Aorta (tissue), 5 donors: ENCODE results near the gene SLC5A12. TPM values are rescaled to one million over a fixed set of nuclear protein-coding genes. Genes with fewer than 3 reads are reported as not detected.

ENCODE experiments used
- ATAC-seq: fragments of 200-7000 bp; cut with Tn5 transposase; one replicate; pipeline ENCODE4 v1.9.1; 2022; ENCODE audit warnings: moderate library complexity; ENCODE audit not compliant: low FRiP score
- DNase-seq, 2 donors: peaks; one replicate each; pipeline ENCODE4 v3.0.0-alpha.2; 2020
- H3K27ac ChIP-seq, 2 donors: one replicate each; pipeline ENCODE4 v1.5.1; 2013; ENCODE audit warnings: low read length in 2 of 2, mild to moderate bottlenecking in 2 of 2, moderate library complexity in 2 of 2, control low read depth in 1 of 2, inconsistent platforms in 1 of 2, low read depth in 1 of 2
- H3K27me3 ChIP-seq, 2 donors: one replicate each; pipeline ENCODE4 v1.6.1; 2013; ENCODE audit warnings: control low read depth in 1 of 2, low read length in 1 of 2, mild to moderate bottlenecking in 1 of 2, moderate library complexity in 1 of 2; ENCODE audit not compliant: insufficient read depth in 2 of 2, control insufficient read depth in 1 of 2
- H3K36me3 ChIP-seq, 2 donors: one replicate each; pipeline ENCODE4 v1.6.1; 2013; ENCODE audit warnings: control low read depth in 1 of 2, low read length in 1 of 2, mild to moderate bottlenecking in 1 of 2; ENCODE audit not compliant: insufficient read depth in 2 of 2, control insufficient read depth in 1 of 2
- H3K4me1 ChIP-seq, 2 donors: one replicate each; pipeline ENCODE4 v1.6.1; 2013; ENCODE audit warnings: low read length in 2 of 2, control low read depth in 1 of 2, mild to moderate bottlenecking in 1 of 2, moderate library complexity in 1 of 2; ENCODE audit not compliant: insufficient read depth in 2 of 2, control insufficient read depth in 1 of 2
- H3K4me3 ChIP-seq, 2 donors: one replicate each; pipeline ENCODE4 v1.5.1; 2013; ENCODE audit warnings: low read length in 2 of 2, control low read depth in 1 of 2, mild to moderate bottlenecking in 1 of 2
- H3K9me3 ChIP-seq: one replicate; pipeline ENCODE4 v1.6.1; 2013; ENCODE audit warnings: mild to moderate bottlenecking, low read length; ENCODE audit not compliant: control insufficient read depth
- WGBS, 2 donors: extraction: QIAGEN DNeasy Blood & Tissue Kit; methylation state at CpG; one replicate each; pipeline ENCODE4 v1.1.7; 2013; 5-methylcytosine and 5-hydroxymethylcytosine counted together
- intact Hi-C, 2 donors: fragments of 100-400 bp; cut with DNase I; formaldehyde crosslinking; loops; one replicate each; pipeline versions ENCODE4 v1.14.2 to v1.15.0; 2022
- long read RNA-seq, 2 donors: library from polyadenylated mRNA; unstranded; transcript quantifications; one replicate each; pipeline ENCODE4 v2.0.0, GENCODE V29; 2020 to 2021
- polyA plus RNA-seq, 2 donors: library from polyadenylated mRNA; stranded (reverse); fragments of 200-250 nt; gene quantifications; one replicate each; pipeline ENCODE4 v1.2.3, GENCODE V29; 2013
- total RNA-seq, 2 donors: library from RNA; stranded (reverse); fragmentation: NEBNext Ultra II Directional; extraction: Animal tissue kit (Norgen Biotek cat#: 25700); gene quantifications; one replicate each; pipeline ENCODE4 v1.2.1, GENCODE V29; 2021
- donor health status: healthy with polysubstance abuse.
- donor health status: Bipolar disorder and iron deficiency.
- donor health status: DM: no; HTN: no; CAD: no.
- donor health status: DM: no; HTN: no; CAD: no.
- donor health status: DM: yes; HTN: yes; CAD: no.

The SLC5A12 gene
- total RNA-seq: not detected
- polyA plus RNA-seq: 1 to 10 TPM in 1 of 2 donors, not detected in 1; 1.1 TPM
- long read RNA-seq, donor 1: 0 reads
- long read RNA-seq, donor 2: 0 reads

GRCh38 chr11:26721948-26722475 lies at the start of gene SLC5A12:
Gene SLC5A12, minus strand, starts transcription at chr11:26722060. Its CDS starts 346 bp downstream, at chr11:26721714.
- no peak for ATAC-seq
- Histone ChIP-seq H3K27me3 (no peaks in the 10 kb centered on the region), H3K4me1 (peaks cover 0 to 2% of the 10 kb centered on the region in 2 donors), H3K36me3 (no peaks in the 10 kb centered on the region), H3K9me3 (no peaks in the 10 kb centered on the region), H3K4me3 (no peak within 1 kb of the TSS), H3K27ac (no peak within 1 kb of the TSS)
- 57 to 70% methylated on average over 3 of the region's 3 CpGs for WGBS, 2 donors
- intact Hi-C loops: no loop called here
- DNase-seq: no peak

- H3K36me3 ChIP-seq: no peaks in the 10 kb centered on the region
- intact Hi-C loops: no loop called here
- ATAC-seq (no peak), DNase-seq (no peak)
- no peaks in the 10 kb centered on the region for H3K27me3 ChIP-seq
- no peak overlapping the region for H3K4me3 ChIP-seq
- H3K27ac ChIP-seq: no peak overlapping the region
- no peaks in the 10 kb centered on the region for H3K4me1 ChIP-seq
- H3K9me3 ChIP-seq: peaks cover 3% of the 10 kb centered on the region
These were observed 47.2 kb upstream of the SLC5A12 start for GRCh38 chr11:26769027-26769426.

GRCh38 chr11:26767060-26767459 lies 45.2 kb upstream of the SLC5A12 start:
- ATAC-seq (no peak), DNase-seq (no peak)
- 94 to 96% methylated on average over 2 of the region's 2 CpGs for WGBS, 2 donors
- intact Hi-C loops: no loop called here
- H3K36me3 ChIP-seq: no peaks in the 10 kb centered on the region
- no peak overlapping the region for H3K4me3 ChIP-seq
- H3K4me1 ChIP-seq: no peaks in the 10 kb centered on the region
- H3K9me3 ChIP-seq: peaks cover 3% of the 10 kb centered on the region
- no peak overlapping the region for H3K27ac ChIP-seq
- no peaks in the 10 kb centered on the region for H3K27me3 ChIP-seq

GRCh38 chr11:26765323-26765722 lies 43.5 kb upstream of the SLC5A12 start:
- WGBS, 2 donors: 87 to 94% methylated on average over 3 of the region's 3 CpGs
- no peak overlapping the region for H3K27ac ChIP-seq
- intact Hi-C loops: no loop called here
- H3K27me3 ChIP-seq: no peaks in the 10 kb centered on the region
- H3K4me1 ChIP-seq: peaks cover 0 to 4% of the 10 kb centered on the region in 2 donors
- no peaks in the 10 kb centered on the region for H3K36me3 ChIP-seq
- no peak for DNase-seq
- peaks cover 3% of the 10 kb centered on the region for H3K9me3 ChIP-seq
- no peak for ATAC-seq
- H3K4me3 ChIP-seq: no peak overlapping the region

GRCh38 chr11:26764825-26765224 lies 43.0 kb upstream of the SLC5A12 start:
- 96% methylated on average over 3 of the region's 3 CpGs for WGBS, 2 donors
- Histone ChIP-seq H3K4me1 (peaks cover 0 to 4% of the 10 kb centered on the region in 2 donors), H3K27me3 (no peaks in the 10 kb centered on the region), H3K9me3 (peaks cover 3% of the 10 kb centered on the region), H3K27ac (no peak overlapping the region), H3K4me3 (no peak overlapping the region), H3K36me3 (no peaks in the 10 kb centered on the region)
- DNase-seq (no peak), ATAC-seq (no peak)
- intact Hi-C loops: loop anchor here in 1 of 2 donors (5.0 kb wide), 1 partner anchor 77 kb away; no protein-coding TSS in a partner anchor

- Histone ChIP-seq H3K4me1 (peaks cover 0 to 4% of the 10 kb centered on the region in 2 donors), H3K4me3 (no peak overlapping the region), H3K9me3 (peaks cover 3% of the 10 kb centered on the region), H3K27ac (no peak overlapping the region), H3K27me3 (no peaks in the 10 kb centered on the region), H3K36me3 (no peaks in the 10 kb centered on the region)
- WGBS, 2 donors: 93 to 96% methylated on average over 5 of the region's 5 CpGs
- intact Hi-C loops: loop anchor here in 1 of 2 donors (5.0 kb wide), 1 partner anchor 78 kb away; no protein-coding TSS in a partner anchor
- DNase-seq: no peak
- ATAC-seq: no peak
These were observed 42.5 kb upstream of the SLC5A12 start for GRCh38 chr11:26764315-26764714.

- intact Hi-C loops: loop anchor here in 1 of 2 donors (5.0 kb wide), 1 partner anchor 80 kb away; no protein-coding TSS in a partner anchor
- no peak for ATAC-seq
- WGBS, 2 donors: 19 to 20% methylated on average over 5 of the region's 5 CpGs
- Histone ChIP-seq H3K9me3 (no peaks in the 10 kb centered on the region), H3K4me3 (no peak overlapping the region), H3K36me3 (no peaks in the 10 kb centered on the region), H3K4me1 (peaks cover 0 to 7% of the 10 kb centered on the region in 2 donors), H3K27me3 (no peaks in the 10 kb centered on the region), H3K27ac (no peak overlapping the region)
- no peak for DNase-seq
These were observed 40.2 kb upstream of the SLC5A12 start for GRCh38 chr11:26762089-26762488.

- ATAC-seq (no peak), DNase-seq (no peak)
- H3K27me3 ChIP-seq: no peaks in the 10 kb centered on the region
- H3K4me1 ChIP-seq: peaks cover 0 to 7% of the 10 kb centered on the region in 2 donors
- H3K27ac ChIP-seq: no peak overlapping the region
- H3K4me3 ChIP-seq: no peak overlapping the region
- WGBS, 2 donors: 87 to 90% methylated on average over 4 of the region's 4 CpGs
- intact Hi-C loops: loop anchor here in 1 of 2 donors (5.0 kb wide), 1 partner anchor 81 kb away; no protein-coding TSS in a partner anchor
- no peaks in the 10 kb centered on the region for H3K36me3 ChIP-seq
- no peaks in the 10 kb centered on the region for H3K9me3 ChIP-seq
These were observed 39.5 kb upstream of the SLC5A12 start for GRCh38 chr11:26761361-26761809.

- Histone ChIP-seq H3K9me3 (no peaks in the 10 kb centered on the region), H3K4me1 (peaks cover 0 to 7% of the 10 kb centered on the region in 2 donors), H3K27me3 (no peaks in the 10 kb centered on the region), H3K36me3 (no peaks in the 10 kb centered on the region), H3K4me3 (peak overlapping the region in 1 of 2 donors; percentile 26), H3K27ac (peak overlapping the region in 1 of 2 donors; percentile 67)
- no peak for DNase-seq
- intact Hi-C loops: loop anchor here (2.0 to 10.0 kb wide), 5 partner anchors 63 to 727 kb away; partner anchors contain the start of gene FIBIN (in 2 of the 2)
- WGBS, 2 donors: 7 to 9% methylated on average over 1 of the region's 1 CpG
- peak; percentile 46 for ATAC-seq
These were observed 36.1 kb upstream of the SLC5A12 start for GRCh38 chr11:26757995-26758394.
